GM19043 (cell line): ENCODE data around the gene ABHD17C.

ENCODE experiments used
- ATAC-seq: cut with Tn5 transposase; IDR thresholded peaks from one replicate; pipeline ENCODE4 v1.9.1; 2021; ENCODE audit warnings: low read depth; ENCODE audit not compliant: unreplicated experiment

The ABHD17C gene

DNA sequence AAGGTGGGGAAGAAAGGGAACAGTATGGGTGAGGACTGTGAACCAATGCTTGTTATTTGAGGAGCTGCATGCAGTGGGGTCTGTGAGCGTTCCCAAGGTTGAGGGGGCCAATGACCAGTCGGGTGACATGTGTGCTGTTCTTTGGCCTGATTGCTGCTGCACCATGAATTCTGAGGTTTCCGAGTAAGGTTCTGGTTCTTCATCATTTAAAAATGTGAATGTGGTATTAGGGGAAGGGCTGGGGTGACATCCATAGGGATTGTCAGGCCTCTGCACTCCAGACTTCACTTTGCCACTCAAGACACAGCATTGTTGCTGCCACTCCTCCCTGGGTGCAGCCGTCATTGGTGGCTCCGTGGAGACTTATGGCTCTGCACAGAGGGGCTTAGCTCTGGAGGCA, 32.5 kb downstream of the ABHD17C start:
- no peak for ATAC-seq

DNA sequence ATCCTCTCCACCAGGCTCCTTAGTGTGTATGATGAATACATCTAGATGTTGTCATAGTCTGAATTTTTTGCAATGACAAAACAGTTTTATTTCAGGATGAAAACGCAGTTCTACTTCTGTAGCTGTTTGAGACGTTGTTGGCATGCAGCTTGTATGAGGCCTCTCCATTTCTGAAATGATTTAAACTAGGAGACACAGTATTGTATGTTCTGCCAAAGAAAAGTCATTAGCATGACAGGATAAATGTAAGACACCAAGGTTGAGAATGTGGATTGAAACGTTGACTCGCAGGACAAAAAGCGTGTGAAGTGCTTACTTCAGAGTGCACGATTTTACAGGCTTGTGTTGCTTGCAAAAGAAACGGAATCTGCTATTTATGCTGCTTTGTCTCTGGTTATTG, 35.3 kb downstream of the ABHD17C start:
- ATAC-seq = no peak

DNA sequence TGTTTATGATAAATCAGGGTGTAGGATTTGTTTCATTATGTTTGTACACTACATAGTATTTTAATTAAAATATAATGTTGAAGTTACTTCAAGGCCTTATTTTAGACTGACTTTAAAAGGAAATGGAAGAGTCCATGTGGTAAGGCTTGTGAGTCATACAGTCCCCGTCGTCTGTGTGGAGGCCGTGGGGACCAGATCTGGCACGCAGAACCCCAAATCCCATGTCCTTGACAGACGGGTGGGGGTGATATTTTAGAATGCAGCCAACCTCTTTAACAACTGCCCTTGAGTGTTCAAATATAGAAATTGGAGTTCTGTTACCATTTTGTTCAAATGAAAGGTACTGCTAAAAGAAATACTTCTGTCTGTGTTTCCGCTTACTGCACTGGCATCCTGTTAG, 35.8 kb downstream of the ABHD17C start:
- ATAC-seq = no peak

DNA sequence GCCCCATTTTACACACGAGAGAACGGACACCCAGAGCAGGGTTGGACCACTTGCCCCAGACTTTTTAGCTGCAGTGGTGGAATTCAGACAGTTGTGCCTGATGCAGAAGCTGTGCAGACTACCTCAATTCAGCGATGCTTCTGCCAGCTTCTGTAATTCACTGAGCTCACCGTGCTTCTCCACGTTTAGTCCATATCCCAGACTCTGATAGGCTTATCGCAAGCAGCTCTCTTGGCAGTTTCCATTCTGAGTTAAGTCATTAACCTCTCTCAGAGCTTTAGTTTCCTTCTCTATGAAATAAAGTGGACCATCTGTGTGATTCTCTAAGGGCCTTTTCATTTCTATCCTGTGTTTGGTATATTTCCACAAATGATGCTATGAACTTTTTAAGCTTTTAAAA, 37.1 kb downstream of the ABHD17C start:
- no peak for ATAC-seq

DNA sequence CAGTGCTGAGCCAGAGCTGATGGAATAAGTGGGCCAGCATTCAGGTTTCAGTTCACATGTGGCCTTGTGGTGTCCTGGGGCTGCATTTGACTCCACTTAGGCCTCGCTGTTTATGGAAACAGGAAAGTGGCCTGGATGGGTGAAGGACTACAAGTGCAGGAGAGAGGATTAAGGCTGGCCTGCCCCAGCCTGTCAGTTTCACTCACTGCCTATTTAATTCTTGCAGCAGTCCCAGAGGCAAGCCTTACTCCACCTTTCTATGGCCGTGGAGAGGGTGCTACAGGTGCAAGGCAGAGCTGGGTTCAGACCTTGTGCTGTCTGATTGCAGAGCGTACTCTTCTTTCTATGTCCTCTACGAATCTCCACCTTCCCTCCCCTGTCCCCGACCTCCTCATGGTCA, 37.7 kb downstream of the ABHD17C start:
- ATAC-seq = no peak

DNA sequence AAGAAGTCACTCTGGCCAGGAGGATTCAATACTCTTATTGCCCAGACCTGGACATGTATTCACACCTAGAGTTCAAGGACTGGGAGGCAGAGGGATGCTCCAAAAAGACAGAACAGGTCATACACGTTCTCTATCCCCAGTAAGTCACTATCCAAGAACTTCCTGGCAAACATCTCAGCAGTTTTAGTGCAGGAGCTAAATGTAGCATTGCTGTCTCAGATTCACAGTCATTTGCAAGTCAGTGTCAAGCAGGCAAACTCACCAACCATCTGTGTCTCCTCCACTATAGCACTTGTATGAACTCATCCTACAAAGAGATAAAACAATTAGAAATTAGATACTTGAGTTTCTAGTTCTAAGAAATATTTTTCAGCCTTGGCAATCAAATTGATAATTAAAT, 38.4 kb downstream of the ABHD17C start:
- ATAC-seq = no peak

DNA sequence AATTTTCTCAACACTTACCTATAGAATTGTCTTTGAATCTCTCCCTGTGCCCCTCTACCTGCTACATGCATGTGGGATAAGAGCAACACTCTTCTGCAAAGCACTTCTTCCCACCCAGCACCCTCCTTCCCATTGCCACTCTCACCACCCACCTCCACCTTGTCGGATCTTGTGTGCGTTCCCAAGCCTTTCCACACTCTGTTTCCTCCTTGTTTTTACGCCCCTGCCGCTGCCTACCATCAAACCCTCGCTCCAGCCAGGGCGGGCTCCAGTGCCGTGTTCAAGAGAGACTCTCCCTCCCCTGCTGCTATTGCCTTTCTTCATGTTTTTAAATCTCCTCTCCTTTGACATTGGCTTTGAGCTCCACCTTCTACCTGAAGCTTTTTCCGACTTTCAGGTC, 40.2 kb downstream of the ABHD17C start:
- no peak for ATAC-seq

DNA sequence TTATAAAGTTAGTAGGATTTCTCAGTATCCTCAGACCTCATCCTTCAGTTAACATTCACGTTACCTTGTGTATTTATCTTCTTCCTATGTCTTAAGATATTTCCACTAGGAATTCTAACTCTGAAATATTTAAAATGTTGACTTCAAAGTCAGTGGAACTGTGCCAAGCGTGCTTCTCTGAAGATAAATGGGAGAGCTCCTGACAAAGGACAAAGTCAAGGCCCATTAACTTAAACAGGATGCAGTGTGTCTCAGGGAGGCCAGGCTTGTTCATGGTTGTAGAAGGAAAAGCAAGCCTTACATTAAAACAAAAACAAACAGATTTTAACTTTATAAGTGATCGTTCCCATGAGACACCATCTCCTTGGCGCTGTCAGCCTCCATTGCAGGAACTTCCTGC, 41.5 kb downstream of the ABHD17C start:
- ATAC-seq = no peak

DNA sequence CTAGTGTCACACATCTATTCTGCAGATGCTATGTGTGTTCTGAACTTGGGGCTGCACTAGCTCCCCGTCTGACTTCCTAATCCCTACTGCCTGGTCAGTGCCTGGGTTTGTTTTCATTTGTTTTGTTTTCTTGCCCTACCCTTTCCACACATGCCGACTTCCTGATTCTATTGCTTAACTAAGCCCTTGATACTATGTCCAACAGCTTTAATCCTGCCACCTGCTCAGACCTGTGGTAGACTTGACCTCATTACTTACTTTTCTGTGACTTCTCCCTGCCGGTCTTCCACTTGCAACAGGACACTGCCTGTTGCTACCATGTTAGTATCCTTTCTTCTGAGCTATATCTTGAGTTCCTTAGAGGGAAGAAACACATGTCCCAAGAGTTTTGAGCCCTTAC, 44.8 kb downstream of the ABHD17C start:
- no peak for ATAC-seq

DNA sequence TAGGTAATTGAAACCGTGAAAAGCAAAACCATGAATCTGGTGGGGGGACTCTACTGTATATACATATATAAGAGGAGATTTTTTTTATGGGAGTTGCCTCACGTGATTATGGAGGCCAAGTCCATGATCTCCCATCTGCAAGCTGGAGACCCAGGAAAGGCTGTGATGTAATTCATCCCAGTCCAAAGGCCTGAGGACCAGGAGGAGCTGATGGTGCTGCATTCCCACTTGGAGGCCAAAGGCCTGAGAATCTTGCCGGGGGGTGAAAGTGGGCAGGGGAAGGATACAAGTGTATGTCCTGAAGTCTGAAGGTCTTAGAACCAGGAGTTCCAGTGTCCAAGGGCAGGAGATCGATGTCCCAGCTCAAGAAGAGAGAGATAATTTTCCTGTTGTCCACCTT, 47.0 kb downstream of the ABHD17C start:
- ATAC-seq = no peak

DNA sequence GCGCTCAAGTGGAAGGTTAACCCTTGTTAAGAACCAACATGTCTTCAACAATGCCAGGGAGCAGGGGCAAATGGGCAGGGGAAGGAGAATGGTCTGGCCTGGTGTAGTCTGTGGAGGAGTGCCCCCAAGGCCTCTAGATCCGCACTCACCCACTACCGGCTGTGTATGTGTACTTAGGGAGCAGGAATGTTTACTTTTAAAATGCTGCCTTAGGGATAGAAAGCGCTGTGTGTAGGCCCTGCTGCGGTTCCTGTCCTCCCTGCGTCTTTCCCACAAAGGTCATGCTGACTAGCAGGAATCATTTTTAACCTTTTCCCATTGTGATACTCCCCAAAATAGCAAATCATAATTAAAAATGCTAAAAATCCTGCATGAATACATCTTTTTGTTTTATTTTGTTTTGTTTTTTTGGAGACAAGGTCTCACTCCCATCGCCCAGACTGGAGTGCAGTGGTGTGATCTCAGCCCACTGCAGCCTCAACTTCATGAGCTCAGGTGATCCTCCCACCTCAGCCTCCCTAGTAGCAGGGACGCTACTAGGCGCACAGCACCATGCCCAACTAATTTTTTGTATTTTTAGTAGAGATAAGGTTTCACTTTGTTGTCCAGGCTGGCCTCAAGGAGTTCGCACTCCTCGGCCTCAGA, 48.2 kb downstream of the ABHD17C start:
- no peak for ATAC-seq

DNA sequence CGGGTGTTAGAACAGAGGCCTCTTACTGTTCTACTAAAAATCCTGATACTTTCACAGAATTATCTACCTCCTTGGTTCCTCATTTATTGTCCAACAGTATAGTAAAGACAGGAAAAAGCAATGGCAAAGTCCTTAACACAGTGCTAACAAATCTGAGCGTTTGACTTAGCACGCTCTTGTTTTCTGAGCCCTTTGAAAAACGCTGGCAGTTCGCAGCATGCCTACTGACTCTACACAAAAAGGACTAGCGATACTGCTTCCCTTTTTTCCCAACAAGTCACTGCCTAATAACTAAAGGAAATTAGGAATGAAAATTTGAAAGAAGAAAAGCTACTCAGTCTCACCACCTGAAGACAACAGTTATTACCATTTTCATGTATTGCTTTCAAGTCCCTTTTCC, 49.3 kb downstream of the ABHD17C start:
- no peak for ATAC-seq

DNA sequence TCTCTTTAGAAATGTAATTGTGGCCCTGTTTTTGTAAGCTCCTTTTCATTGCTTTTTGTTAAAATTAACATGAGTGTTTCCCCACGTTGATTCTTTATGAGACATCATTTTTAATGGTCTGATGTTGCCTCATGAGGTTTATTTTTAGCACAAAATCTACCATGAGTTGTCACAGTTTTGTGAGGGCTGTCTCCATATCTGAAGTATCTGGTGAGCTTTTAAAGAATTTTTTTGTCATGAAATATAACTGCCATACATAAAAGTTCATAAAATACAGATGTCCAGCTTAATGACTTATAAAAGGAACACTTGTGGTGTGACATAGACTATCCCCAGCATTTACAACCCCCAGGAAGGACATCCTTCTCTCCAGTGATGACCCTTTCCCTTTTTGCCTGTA, 49.7 kb downstream of the ABHD17C start:
- no peak for ATAC-seq

DNA sequence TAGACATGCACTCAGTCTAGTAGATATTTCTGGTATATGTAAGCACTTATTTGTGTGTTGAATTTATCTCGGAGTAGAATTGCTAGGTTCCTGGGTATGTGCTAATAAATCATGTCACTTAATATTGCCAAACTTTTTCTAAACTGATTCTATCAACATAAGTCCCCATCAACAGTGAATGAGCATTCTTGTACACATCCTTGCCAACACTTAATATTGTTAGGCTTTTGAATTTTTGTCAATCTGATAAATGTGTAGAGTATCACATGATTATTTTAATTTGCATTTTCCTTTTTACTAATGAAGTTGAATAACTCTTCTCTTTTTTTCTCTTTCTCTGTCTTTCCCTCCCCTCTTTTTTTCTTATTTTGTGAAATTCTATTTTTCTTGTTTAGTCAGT, 50.8 kb downstream of the ABHD17C start:
- no peak for ATAC-seq

DNA sequence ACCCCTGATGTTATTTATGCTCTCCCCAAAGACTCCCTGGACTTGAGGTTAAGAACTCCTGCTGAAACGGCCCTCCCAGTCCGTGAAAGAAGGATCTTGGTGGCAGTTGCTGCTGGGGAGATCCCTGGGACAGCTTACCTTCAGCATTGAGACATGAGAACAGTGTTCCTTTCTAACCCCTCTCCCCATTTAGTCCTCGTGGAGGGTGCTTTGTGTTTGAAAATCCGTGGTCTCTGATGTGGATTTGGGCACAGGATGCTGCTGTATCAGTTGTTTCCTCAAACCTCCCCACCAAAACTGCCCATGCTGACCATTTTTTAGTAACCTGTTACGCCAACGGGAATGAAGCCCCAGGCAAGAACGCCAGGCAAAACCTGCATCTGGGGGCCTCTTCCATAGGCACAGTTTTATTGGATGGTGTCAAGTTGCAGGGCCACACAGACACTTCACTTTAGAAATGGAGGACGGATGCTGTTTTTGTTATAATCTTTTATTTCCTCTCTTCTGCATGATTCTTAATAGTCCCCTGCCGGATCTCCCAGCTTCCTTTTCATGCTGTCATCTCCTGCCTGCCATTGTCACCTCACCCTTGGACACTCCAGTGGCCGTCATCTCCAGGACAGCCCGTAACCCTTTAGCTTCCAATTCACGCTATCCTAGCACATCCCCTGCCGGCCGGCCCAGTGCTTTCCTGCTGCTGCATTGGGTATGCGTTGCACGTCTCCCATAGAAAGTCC, 52.4 kb downstream of the ABHD17C start:
- no peak for ATAC-seq

DNA sequence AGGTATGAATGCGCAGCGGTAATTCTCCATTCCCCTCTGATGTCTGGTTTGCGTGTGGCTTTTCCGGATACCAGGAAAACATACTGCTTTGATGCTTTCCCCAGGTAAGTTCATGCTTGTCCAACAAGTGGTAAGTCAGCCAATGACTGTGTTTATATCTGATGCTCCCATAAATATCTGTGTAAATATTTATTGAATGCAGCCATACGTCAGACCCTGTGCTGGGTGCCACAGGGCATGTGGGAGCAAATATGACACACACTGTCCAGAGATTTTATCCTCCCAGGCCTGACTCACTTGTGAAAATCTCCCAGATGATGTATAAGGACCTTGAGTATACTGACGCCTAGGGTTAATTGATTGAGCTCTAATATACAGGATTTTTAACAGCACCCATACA, 54.5 kb downstream of the ABHD17C start:
- no peak for ATAC-seq

DNA sequence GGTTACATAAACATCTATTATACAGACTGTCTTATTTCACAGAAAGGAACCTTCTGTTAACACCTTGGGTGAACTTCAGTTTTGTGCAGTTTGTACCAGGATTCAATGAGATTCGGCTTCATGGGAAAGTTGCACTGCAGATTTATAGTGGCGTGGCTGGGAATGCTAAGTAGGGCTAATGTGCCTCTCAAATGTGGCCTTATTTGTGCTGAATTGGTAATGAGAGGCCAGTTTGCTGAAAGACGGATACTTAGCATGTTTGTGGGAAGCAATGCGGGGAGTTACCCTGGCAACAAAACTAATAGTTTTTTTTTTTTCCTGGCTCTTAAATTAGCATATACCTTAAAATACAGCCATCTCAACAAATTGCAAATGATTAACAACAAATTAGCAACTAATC, 55.5 kb downstream of the ABHD17C start:
- no peak for ATAC-seq

DNA sequence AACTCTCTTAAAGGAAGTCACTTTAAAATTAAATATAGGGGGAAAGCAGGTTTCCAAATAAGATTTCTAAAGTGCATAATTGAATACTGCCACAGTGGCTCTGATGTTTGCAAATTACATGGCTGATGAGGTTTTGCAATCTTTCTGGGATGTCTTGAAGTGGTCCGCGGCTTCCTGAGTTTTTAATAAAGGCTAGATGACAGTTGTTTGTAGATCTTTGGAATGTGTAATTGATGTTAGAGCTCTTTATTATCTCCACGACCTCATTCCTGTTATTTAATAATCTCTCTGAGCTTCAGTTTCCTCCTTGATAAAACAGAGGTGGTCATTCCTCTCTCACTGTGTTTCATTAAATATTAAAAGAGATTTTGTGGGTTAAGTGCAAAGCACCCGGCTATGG, 57.1 kb downstream of the ABHD17C start:
- ATAC-seq = no peak

DNA sequence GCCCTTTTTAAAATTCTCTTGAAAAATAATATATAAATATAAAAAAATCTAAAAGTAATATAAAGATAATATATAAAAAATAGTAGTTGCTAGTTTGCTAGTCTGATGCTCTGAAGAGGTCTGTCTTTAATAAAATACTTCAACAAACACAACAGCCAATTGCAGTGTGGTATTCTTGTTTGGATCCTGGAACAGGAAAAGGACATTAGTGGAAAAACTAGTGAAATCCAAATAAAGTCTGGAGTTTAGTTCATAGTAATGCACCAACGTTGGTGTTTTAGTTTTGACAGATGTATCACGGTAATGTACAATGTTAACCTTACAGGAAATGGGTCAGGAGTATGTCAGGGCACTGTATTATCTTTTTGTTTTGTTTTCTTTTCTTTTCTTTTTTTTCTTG, 58.1 kb downstream of the ABHD17C start:
- ATAC-seq = no peak

DNA sequence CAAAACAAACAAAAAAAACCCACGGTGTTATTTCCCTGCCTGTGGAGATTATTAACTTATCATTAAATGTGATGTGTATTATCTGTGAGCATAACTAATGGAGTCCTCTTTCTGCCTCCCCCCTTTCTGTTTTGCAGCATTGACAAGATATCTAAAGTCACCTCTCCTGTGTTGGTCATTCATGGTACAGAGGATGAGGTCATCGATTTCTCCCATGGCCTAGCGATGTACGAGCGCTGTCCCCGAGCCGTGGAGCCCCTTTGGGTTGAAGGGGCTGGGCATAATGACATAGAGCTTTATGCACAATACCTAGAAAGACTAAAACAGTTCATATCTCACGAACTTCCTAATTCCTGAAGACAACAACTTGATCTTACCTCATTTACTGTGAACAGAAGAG, 58.9 kb downstream of the ABHD17C start:
- ATAC-seq = no peak

DNA sequence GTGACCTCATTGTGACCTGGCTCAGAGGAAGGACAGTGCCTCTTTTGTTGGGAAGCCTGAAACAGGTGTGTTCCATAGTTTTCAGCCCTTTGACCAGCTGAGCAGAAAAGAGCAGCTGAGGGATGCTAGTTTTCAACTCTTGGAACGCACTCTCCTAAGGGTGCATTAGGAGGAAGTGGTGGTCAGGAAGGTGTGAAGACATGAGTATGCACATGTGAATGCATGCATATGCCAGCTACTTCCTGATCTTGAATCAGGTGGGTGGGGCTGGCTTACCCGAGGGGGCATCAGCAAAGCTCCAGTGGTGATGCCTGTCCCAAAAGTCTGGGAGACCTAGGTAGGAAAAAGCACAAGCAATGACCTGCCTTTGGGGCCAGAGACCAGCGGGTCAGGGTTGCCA, 60.8 kb downstream of the ABHD17C start:
- ATAC-seq = no peak

DNA sequence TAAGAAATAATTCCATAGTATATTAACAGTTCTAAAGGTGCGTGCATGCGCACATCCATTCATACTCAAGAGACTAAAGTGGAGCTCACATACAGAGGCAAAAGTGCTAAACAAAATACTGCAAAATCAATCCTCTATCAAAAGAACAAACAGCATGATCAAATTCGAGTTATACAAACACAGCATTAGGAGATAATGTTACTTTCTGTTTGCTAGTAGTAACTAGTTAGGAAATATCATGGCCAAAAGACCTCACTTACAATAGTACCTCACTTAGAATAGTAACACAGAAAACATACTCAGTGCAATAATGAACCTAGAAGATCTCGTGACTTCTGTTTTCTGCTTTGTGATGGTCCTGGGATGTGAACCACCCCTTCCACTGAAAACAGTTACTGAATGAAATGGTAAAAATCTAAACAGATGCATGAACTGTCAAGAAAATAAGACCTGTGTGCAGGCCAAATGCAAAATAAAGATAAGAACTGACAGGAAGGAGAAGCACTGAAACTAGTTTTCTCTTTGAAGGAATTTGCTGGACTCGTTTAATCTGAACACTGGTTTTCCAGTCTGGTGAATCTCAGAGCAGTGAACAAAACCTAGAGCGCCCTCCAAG, 63.1 kb downstream of the ABHD17C start:
- ATAC-seq = no peak
